Effector memory CD8-positive, alpha-beta T cell (primary cell): ENCODE data around the gene UPK3B.
"Not testable (repeated sequence)": the region's sequence is repeated elsewhere in the genome, so short reads cannot be mapped to it uniquely, and the experiment has no call there.

ENCODE experiments used
- ATAC-seq: fragments of 150-1000 bp; cut with Tn5 transposase; replicated peaks from 2 replicates; pipeline ENCODE4 v1.10.0; 2021; ENCODE audit warnings: mild to moderate bottlenecking, moderate library complexity
- DNase-seq, 3 experiments: peaks; one replicate each; pipeline ENCODE4 v3.0.0; 2021
- H3K27ac Mint-ChIP-seq, 2 donors: one replicate each; pipeline ENCODE4 v1.8.0; 2022; ENCODE audit warnings: mild to moderate bottlenecking in 2 of 2, mixed read lengths in 2 of 2, moderate library complexity in 2 of 2
- H3K27me3 Mint-ChIP-seq, 2 donors: one replicate each; pipeline ENCODE4 v1.8.0; 2022; ENCODE audit warnings: mixed read lengths in 2 of 2
- H3K36me3 Mint-ChIP-seq: one replicate; pipeline ENCODE4 v1.8.0; 2022; ENCODE audit warnings: mild to moderate bottlenecking, moderate library complexity, mixed read lengths; ENCODE audit not compliant: insufficient read depth
- H3K4me1 Mint-ChIP-seq, 2 donors: one replicate each; pipeline ENCODE4 v1.8.0; 2022; ENCODE audit warnings: low read depth in 2 of 2, mixed read lengths in 2 of 2
- H3K4me3 Mint-ChIP-seq, 2 donors: one replicate each; pipeline ENCODE4 v1.8.0; 2022; ENCODE audit warnings: mild to moderate bottlenecking in 2 of 2, mixed read lengths in 2 of 2, moderate library complexity in 2 of 2
- H3K9me3 Mint-ChIP-seq, 2 donors: one replicate each; pipeline ENCODE4 v1.8.0; 2022; ENCODE audit warnings: mixed read lengths in 2 of 2

The UPK3B gene

GRCh38 chr7:76565001-76565400 lies 54.6 kb downstream of the UPK3B start:
- ATAC-seq, DNase-seq, H3K27me3 Mint-ChIP-seq, H3K36me3 Mint-ChIP-seq, H3K27ac Mint-ChIP-seq, H3K4me3 Mint-ChIP-seq, H3K9me3 Mint-ChIP-seq: not testable (repeated sequence)
- peaks cover 24 to 28% of the 10 kb centered on the region in 2 donors for H3K4me1 Mint-ChIP-seq
